A549 (cell line): ENCODE measurements around the gene PLCB4. TPM values are rescaled to one million over a fixed set of nuclear protein-coding genes. Genes with fewer than 3 reads are reported as not detected.

Source experiments
- ATAC-seq, 2 experiments: fragments of 200-7000 bp in 1 of 2; fragments of >200 bp in 1 of 2; cut with Nextera tagmentation in 1 of 2; cut with Tn5 transposase in 1 of 2; 3 replicates each; pipeline versions ENCODE4 v1.8.0 to v1.9.1; 2018 to 2020; ENCODE audit warnings: mild to moderate bottlenecking in 1 of 2, moderate library complexity in 1 of 2
- CTCF ChIA-PET: fragments of 300-600 bp; sonication (Branson Sonifier 250); formaldehyde crosslinking; extraction: SDS; loops from one replicate; lab custom pipeline; 2021; ENCODE audit warnings: antibody characterized with exemption, inconsistent platforms; lab: Yijun Ruan, JAX
- POLR2A ChIA-PET: fragments of 350-600 bp; formaldehyde crosslinking; extraction: SDS; loops from one replicate; lab custom pipeline; 2021; ENCODE audit warnings: antibody characterized with exemption, inconsistent platforms; lab: Yijun Ruan, JAX
- DNase-seq, 2 experiments: peaks; one replicate each; pipeline versions ENCODE4 v3.0.0 to v3.0.0-alpha.2; 2011 to 2016; ENCODE audit warnings: low read depth in 1 of 2, low spot score in 1 of 2
- FAIRE-seq: peaks from 2 replicates; lab custom pipeline; 2011; peaks lifted over from hg19 to GRCh38; lab: Jason Lieb, UNC
- H3K27ac ChIP-seq, 2 experiments: fragments of >200 bp; sonication (Bioruptor Twin); formaldehyde crosslinking; 3 replicates each; pipeline ENCODE4 v1.5.1; 2016 to 2017
- H3K4me1 ChIP-seq: fragments of >200 bp; sonication (Bioruptor Twin); formaldehyde crosslinking; 3 replicates; pipeline ENCODE4 v1.6.1; 2016
- H3K4me2 ChIP-seq: fragments of >200 bp; sonication (Bioruptor Twin); formaldehyde crosslinking; 3 replicates; pipeline ENCODE4 v1.6.1; 2016
- H3K4me3 ChIP-seq: fragments of >200 bp; sonication (Bioruptor Twin); formaldehyde crosslinking; 3 replicates; pipeline ENCODE4 v1.5.1; 2016
- H3K9me3 ChIP-seq: fragments of >200 bp; sonication (Bioruptor Twin); formaldehyde crosslinking; 3 replicates; pipeline ENCODE4 v1.6.1; 2016
- CEBPB ChIP-seq, 2 experiments: fragments of >200 bp in 1 of 2; sonication (Bioruptor Twin) in 1 of 2; formaldehyde crosslinking in 1 of 2; IDR thresholded peaks; 2 replicates each; pipeline ENCODE4 v1.6.1; 2012 to 2016
- CHD2 ChIP-seq: fragments of 150-350 bp; IDR thresholded peaks from 2 replicates; pipeline ENCODE4 v1.6.1; 2014; ENCODE audit warnings: low read length; ENCODE audit not compliant: partially characterized antibody
- CHD4 ChIP-seq: fragments of 200-600 bp; sonication (generic); IDR thresholded peaks from 2 replicates; pipeline ENCODE4 v1.6.1; 2016; ENCODE audit warnings: antibody characterized with exemption, mild to moderate bottlenecking, borderline replicate concordance
- EP300 ChIP-seq, 2 experiments: fragments of >200 bp; sonication (Bioruptor Twin); formaldehyde crosslinking; IDR thresholded peaks; 2 replicates in 1 of 2; 3 replicates in 1 of 2; pipeline ENCODE4 v1.6.1; 2016 to 2017
- ESRRA ChIP-seq: fragments of 150-350 bp; IDR thresholded peaks from 2 replicates; pipeline ENCODE4 v1.6.1; 2014; ENCODE audit warnings: mild to moderate bottlenecking, low read length, borderline replicate concordance
- FOSL2 ChIP-seq, 2 experiments: fragments of 450-650 bp in 1 of 2; fragments of >200 bp in 1 of 2; sonication (Bioruptor Twin) in 1 of 2; formaldehyde crosslinking; IDR thresholded peaks; 2 replicates each; pipeline versions ENCODE4 v1.5.0 to v1.6.1; 2016 to 2020; ENCODE audit warnings: mild to moderate bottlenecking in 1 of 2, moderate library complexity in 1 of 2
- HEYL ChIP-seq: fragments of 250-450 bp; sonication (Bioruptor Pico); IDR thresholded peaks from 2 replicates; pipeline ENCODE4 v1.8.0; 2021; ENCODE audit warnings: mild to moderate bottlenecking, moderate library complexity
- HOXB13 ChIP-seq: fragments of 250-450 bp; sonication (Bioruptor Pico); IDR thresholded peaks from 2 replicates; pipeline ENCODE4 v1.5.0; 2020; ENCODE audit warnings: low read depth, mild to moderate bottlenecking, moderate library complexity
- KDM5A ChIP-seq: fragments of 200-600 bp; sonication (generic); IDR thresholded peaks from 2 replicates; pipeline ENCODE4 v1.6.1; 2016; ENCODE audit warnings: antibody characterized with exemption, mild to moderate bottlenecking
- NFE2L2 ChIP-seq: fragments of 150-350 bp; conservative IDR thresholded peaks from 2 replicates; pipeline ENCODE4 v1.6.1; 2014; ENCODE audit warnings: low read length
- NR3C1 ChIP-seq: fragments of >200 bp; sonication (Bioruptor Twin); formaldehyde crosslinking; IDR thresholded peaks from 3 replicates; pipeline ENCODE4 v1.6.1; 2017
- POLR2A ChIP-seq: IDR thresholded peaks from 2 replicates; pipeline ENCODE4 v1.6.1; 2012; ENCODE audit warnings: mild to moderate bottlenecking, low read length
- RAD21 ChIP-seq, 2 experiments: fragments of >200 bp in 1 of 2; sonication (Bioruptor Twin) in 1 of 2; formaldehyde crosslinking in 1 of 2; IDR thresholded peaks in 1 of 2; conservative IDR thresholded peaks in 1 of 2; 2 replicates in 1 of 2; 3 replicates in 1 of 2; pipeline ENCODE4 v1.6.1; 2012 to 2018; ENCODE audit warnings: inconsistent platforms in 1 of 2
- RARB ChIP-seq: fragments of 250-450 bp; sonication (Bioruptor Pico); IDR thresholded peaks from 2 replicates; pipeline ENCODE4 v1.8.0; 2021; ENCODE audit warnings: mild to moderate bottlenecking, moderate library complexity
- RCOR1 ChIP-seq: fragments of 150-350 bp; IDR thresholded peaks from 2 replicates; pipeline ENCODE4 v1.6.1; 2014; ENCODE audit warnings: antibody characterized with exemption, low read length, low read depth
- RFX5 ChIP-seq: fragments of 450-650 bp; IDR thresholded peaks from 2 replicates; pipeline ENCODE4 v1.7.1; 2014; ENCODE audit warnings: antibody characterized with exemption, mild to moderate bottlenecking, moderate library complexity
- SMC3 ChIP-seq: fragments of >200 bp; sonication (Bioruptor Twin); formaldehyde crosslinking; IDR thresholded peaks from 3 replicates; pipeline ENCODE4 v1.6.1; 2018; ENCODE audit warnings: inconsistent platforms
- SREBF2 ChIP-seq: fragments of 450-650 bp; IDR thresholded peaks from 2 replicates; pipeline ENCODE4 v1.6.1; 2014; ENCODE audit warnings: mild to moderate bottlenecking, moderate library complexity
- TFCP2L1 ChIP-seq: fragments of 250-450 bp; sonication (Bioruptor Pico); IDR thresholded peaks from 2 replicates; pipeline ENCODE4 v1.5.0; 2021; ENCODE audit warnings: mild to moderate bottlenecking
- ZC3H11A ChIP-seq: fragments of 450-650 bp; IDR thresholded peaks from 2 replicates; pipeline ENCODE4 v1.6.1; 2014; ENCODE audit warnings: antibody characterized with exemption, mild to moderate bottlenecking
- ZNF302 ChIP-seq: fragments of 250-450 bp; sonication (Bioruptor Pico); IDR thresholded peaks from 2 replicates; pipeline ENCODE4 v1.9.0; 2021; ENCODE audit warnings: inconsistent platforms, mild to moderate bottlenecking, moderate library complexity
- WGBS: methylation state at CpG from one replicate; pipeline ENCODE4 v1.1.6; 2017; ENCODE audit errors: missing lambda C conversion rate; 5-methylcytosine and 5-hydroxymethylcytosine counted together
- polyA plus RNA-seq, 4 experiments: library from polyadenylated mRNA; depleted of rRNA in 3 of 4; stranded (reverse); fragments of >200 nt; fragmentation: RNase III in 1 of 4; extraction: RNeasy Plus Mini Kit Qiagen cat#74134 plus additional on column Dnase treatment in 1 of 4; gene quantifications; 2 replicates in 3 of 4; 3 replicates in 1 of 4; pipeline ENCODE4 v1.2.3, GENCODE V29; 2011 to 2017
- TF ChIP-seq, protein P1 (sequence below): IDR thresholded peaks from 2 replicates; pipeline ENCODE4 v1.6.1; 2012; ENCODE audit warnings: low read depth, borderline replicate concordance
- TF ChIP-seq, protein P2 (sequence below): fragments of 250-450 bp; sonication (Bioruptor Pico); IDR thresholded peaks from 2 replicates; pipeline ENCODE4 v1.5.0; 2020; ENCODE audit warnings: low read depth, mild to moderate bottlenecking, moderate library complexity
- TF ChIP-seq, protein P3 (sequence below): fragments of 250-450 bp; sonication (Bioruptor Pico); IDR thresholded peaks from 2 replicates; pipeline ENCODE4 v1.5.0; 2021; ENCODE audit warnings: mild to moderate bottlenecking, moderate library complexity, borderline replicate concordance
- TF ChIP-seq, protein P4 (sequence below): IDR thresholded peaks from 2 replicates; pipeline ENCODE4 v1.6.1; 2012
- TF ChIP-seq, protein P5 (sequence below): fragments of >200 bp; sonication (Bioruptor Twin); formaldehyde crosslinking; IDR thresholded peaks from 3 replicates; pipeline ENCODE4 v1.6.1; 2016

PLCB4 gene
- polyA plus RNA-seq, 2 of the 4 experiments (the other 2 are of a cell fraction), result 17.1 to 32.1 TPM

DNA sequence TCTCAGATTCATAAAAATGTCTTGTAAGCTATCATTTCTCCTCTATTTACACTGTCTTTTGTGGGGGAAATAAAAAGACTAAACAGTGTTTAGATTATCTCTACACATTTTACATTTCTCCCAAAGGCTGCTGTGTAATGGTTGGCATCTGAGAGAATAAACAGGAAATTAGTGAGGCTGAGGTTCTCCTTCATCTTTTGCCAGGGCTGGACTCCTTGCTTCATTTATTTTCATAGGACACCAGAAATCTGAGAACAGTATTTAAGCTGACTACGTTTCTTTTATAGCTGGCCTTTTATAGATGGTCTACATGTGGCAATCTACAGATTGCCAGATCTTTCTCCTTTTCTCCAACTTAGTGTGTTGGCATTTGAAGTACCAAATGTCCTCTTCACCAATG, 41.5 kb downstream of the PLCB4 start:
- no peaks in the 10 kb centered on the region for H3K9me3 ChIP-seq
- FAIRE-seq, result peak; percentile 68
- TF ChIP-seq EP300 (IDR thresholded peaks at IDR 0.05), result no peak
- TF ChIP-seq RAD21 (conservative IDR thresholded peaks at IDR 0.05 in 1 of 2, IDR thresholded peaks at IDR 0.05 in 1 of 2), result no peak
- no peak for ATAC-seq
- no peak for DNase-seq
- peaks cover 19% of the 10 kb centered on the region for H3K4me1 ChIP-seq
- H3K4me2 ChIP-seq, result no peak overlapping the region
- ChIA-PET CTCF (interaction anchor here (1.1 to 2.3 kb wide), 3 partner anchors 11 to 256 kb away, joined by 4 to 7 read pairs (median 4); no protein-coding TSS in a partner anchor), POLR2A (no interaction called here)
- H3K4me3 ChIP-seq, result no peak overlapping the region
- no peak overlapping the region for H3K27ac ChIP-seq
- WGBS, result 44% methylated on average over 1 of the region's 1 CpG

DNA sequence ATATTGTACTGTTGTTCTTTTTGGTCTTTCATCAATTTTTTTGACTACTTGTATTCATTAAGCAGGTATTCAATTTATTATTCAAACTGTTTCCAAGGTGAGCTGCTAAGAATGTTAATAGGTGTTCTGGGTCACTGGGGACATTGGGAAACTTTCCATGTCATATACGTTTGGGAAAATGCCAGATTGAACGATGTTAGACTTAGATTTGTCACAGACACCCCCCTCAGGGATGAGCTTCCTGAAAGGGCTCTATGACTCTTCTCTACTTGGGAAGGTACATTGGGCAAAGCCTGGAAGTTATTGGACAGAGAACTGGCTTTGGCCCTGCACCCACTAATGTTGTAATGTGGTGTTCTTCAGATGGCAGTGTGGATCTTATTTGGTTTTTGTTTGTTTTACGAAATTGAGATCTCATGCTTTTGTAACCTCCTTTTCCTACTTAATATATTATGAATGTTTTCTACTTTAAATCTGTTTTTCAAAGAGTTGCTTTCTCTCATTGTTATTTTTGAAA, 42.1 kb downstream of the PLCB4 start:
- FAIRE-seq (peak; percentile 79), DNase-seq (no peak), ATAC-seq (no peak)
- Histone ChIP-seq H3K4me2 (peak overlapping the region; percentile 10; the same call in 2 of the 3 replicates), H3K4me3 (no peak overlapping the region), H3K9me3 (no peaks in the 10 kb centered on the region), H3K4me1 (peaks cover 19% of the 10 kb centered on the region), H3K27ac (no peak overlapping the region; a peak in 1 of 6 replicates)
- ChIA-PET POLR2A (no interaction called here), CTCF (interaction anchor here (1.2 kb wide), 1 partner anchor 257 kb away, joined by 4 read pairs; no protein-coding TSS in a partner anchor)
- TF ChIP-seq CHD4 (no peak), HEYL (CRISPR knock-in tag) (no peak), ZC3H11A (no peak), RFX5 (no peak), KDM5A (no peak), HOXB13 (CRISPR knock-in tag) (no peak), SREBF2 (no peak), SMC3 (no peak), RCOR1 (no peak)
- TF ChIP-seq, protein P1, sequence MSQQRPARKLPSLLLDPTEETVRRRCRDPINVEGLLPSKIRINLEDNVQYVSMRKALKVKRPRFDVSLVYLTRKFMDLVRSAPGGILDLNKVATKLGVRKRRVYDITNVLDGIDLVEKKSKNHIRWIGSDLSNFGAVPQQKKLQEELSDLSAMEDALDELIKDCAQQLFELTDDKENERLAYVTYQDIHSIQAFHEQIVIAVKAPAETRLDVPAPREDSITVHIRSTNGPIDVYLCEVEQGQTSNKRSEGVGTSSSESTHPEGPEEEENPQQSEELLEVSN, result no peak
- TF ChIP-seq, protein P2, sequence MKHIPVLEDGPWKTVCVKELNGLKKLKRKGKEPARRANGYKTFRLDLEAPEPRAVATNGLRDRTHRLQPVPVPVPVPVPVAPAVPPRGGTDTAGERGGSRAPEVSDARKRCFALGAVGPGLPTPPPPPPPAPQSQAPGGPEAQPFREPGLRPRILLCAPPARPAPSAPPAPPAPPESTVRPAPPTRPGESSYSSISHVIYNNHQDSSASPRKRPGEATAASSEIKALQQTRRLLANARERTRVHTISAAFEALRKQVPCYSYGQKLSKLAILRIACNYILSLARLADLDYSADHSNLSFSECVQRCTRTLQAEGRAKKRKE (CRISPR knock-in tag), result no peak
- TF ChIP-seq, protein P3, sequence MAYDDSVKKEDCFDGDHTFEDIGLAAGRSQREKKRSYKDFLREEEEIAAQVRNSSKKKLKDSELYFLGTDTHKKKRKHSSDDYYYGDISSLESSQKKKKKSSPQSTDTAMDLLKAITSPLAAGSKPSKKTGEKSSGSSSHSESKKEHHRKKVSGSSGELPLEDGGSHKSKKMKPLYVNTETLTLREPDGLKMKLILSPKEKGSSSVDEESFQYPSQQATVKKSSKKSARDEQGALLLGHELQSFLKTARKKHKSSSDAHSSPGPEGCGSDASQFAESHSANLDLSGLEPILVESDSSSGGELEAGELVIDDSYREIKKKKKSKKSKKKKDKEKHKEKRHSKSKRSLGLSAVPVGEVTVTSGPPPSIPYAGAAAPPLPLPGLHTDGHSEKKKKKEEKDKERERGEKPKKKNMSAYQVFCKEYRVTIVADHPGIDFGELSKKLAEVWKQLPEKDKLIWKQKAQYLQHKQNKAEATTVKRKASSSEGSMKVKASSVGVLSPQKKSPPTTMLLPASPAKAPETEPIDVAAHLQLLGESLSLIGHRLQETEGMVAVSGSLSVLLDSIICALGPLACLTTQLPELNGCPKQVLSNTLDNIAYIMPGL (CRISPR knock-in tag), result no peak
- WGBS, result 77% methylated on average over 3 of the region's 3 CpGs

DNA sequence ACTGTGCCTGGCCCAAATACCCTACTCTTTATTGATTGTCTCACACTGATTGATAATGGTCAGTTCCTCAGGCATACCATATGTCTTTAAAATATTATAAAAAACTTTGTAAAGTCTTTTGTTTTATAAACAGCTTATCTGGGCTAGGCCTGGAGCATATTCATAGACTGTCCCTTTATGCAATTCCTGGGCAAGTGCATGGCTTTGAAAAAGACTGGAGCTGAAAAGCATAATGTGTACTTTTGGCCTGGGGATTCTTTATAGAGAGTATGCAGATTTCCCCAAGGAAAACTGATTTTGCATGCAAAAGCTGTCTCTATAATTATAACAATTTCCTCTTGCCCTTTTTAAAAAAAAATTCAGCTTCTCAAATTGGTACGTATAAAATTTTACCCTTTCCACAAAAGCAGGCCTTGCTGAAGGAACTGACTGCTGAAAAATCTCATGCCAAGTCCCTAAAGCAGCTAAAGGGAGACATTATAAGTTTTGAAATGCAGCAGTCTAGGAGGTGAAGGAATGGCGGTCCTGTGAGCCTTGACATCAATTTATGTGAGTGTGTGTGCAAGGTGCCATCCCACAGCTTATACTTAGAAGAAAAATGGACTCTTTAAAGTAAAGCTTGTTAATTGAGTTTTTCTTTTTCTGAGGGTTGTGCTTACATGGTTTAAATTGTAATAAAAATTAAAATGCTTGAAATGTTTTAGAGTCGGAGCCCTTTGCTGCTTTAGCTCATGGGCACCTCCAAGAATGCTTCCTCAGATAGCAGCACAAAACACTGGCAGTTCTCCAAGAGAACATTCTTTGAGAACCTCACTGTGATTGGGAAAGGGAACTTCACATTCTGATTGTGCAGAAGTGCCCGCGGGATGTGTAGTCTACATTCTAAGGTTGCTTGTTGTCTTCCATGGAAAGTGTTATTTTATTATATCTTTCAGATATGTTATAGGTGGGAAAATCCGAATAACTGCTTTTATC, 43.9 kb downstream of the PLCB4 start:
- Histone ChIP-seq H3K9me3 (no peaks in the 10 kb centered on the region), H3K4me2 (no peak overlapping the region), H3K4me1 (peaks cover 19% of the 10 kb centered on the region), H3K4me3 (no peak overlapping the region), H3K27ac (no peak overlapping the region)
- ChIA-PET POLR2A (no interaction called here), CTCF (interaction anchor here (0.7 to 1.1 kb wide), 4 partner anchors 18 to 353 kb away, joined by 3 to 4 read pairs (median 3); no protein-coding TSS in a partner anchor)
- no peak for ATAC-seq
- 89% methylated on average over 6 of the region's 6 CpGs for WGBS
- FAIRE-seq, result no peak
- TF ChIP-seq, protein P4, sequence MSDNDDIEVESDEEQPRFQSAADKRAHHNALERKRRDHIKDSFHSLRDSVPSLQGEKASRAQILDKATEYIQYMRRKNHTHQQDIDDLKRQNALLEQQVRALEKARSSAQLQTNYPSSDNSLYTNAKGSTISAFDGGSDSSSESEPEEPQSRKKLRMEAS, result no peak
- no peak for TF ChIP-seq HOXB13 (CRISPR knock-in tag)
- TF ChIP-seq ZNF302 (CRISPR knock-in tag), result no peak
- TF ChIP-seq RARB (CRISPR knock-in tag), result no peak
- no peak for TF ChIP-seq CHD4
- no peak for TF ChIP-seq RCOR1
- no peak for TF ChIP-seq TFCP2L1
- TF ChIP-seq POLR2A, result no peak
- TF ChIP-seq CHD2, result no peak
- no peak for TF ChIP-seq CEBPB (IDR thresholded peaks at IDR 0.05)
- TF ChIP-seq FOSL2 (IDR thresholded peaks at IDR 0.05), result no peak
- no peak for TF ChIP-seq FOSL2 (CRISPR knock-in tag; IDR thresholded peaks at IDR 0.05)
- no peak for TF ChIP-seq ESRRA
- no peak for TF ChIP-seq HEYL (CRISPR knock-in tag)
- TF ChIP-seq NR3C1, result no peak
- TF ChIP-seq NFE2L2, result no peak
- TF ChIP-seq, protein P5, sequence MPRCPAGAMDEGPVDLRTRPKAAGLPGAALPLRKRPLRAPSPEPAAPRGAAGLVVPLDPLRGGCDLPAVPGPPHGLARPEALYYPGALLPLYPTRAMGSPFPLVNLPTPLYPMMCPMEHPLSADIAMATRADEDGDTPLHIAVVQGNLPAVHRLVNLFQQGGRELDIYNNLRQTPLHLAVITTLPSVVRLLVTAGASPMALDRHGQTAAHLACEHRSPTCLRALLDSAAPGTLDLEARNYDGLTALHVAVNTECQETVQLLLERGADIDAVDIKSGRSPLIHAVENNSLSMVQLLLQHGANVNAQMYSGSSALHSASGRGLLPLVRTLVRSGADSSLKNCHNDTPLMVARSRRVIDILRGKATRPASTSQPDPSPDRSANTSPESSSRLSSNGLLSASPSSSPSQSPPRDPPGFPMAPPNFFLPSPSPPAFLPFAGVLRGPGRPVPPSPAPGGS, result no peak
- no peak for DNase-seq
